ENCODE measurements around the gene CASTOR1.
A peak's percentile ranks its signal among the peaks of the same experiment; 100 is the strongest.

The CASTOR1 gene

DNA sequence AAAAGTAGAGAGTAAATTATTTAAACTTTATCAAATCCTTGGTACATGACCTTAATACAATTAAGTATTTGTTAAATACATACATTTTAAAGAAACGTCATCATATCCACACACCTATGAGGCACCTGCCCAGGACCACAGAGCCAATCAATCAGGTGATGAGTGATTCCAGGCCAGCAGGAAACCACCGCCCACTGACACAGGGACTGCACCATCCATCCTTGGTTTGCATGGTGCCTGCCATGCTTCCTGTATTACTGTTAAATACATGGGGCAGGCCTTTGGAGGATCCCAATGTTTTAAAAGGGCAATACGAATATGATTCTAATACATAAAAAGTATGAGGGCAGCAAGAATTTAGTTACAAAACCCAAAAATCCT, 44.4 kb upstream of the CASTOR1 start:
- H3K4me3 ChIP-seq (ENCODE audit: control insufficient read depth, low read depth, low read length): no peak overlapping the region
- TF ChIP-seq CTCF (IDR thresholded peaks at IDR 0.05; ENCODE audit: control insufficient read depth, insufficient read depth, low read depth, low read length, missing control alignments): no peak
- DNase-seq (ENCODE audit: low read depth): no peak

DNA sequence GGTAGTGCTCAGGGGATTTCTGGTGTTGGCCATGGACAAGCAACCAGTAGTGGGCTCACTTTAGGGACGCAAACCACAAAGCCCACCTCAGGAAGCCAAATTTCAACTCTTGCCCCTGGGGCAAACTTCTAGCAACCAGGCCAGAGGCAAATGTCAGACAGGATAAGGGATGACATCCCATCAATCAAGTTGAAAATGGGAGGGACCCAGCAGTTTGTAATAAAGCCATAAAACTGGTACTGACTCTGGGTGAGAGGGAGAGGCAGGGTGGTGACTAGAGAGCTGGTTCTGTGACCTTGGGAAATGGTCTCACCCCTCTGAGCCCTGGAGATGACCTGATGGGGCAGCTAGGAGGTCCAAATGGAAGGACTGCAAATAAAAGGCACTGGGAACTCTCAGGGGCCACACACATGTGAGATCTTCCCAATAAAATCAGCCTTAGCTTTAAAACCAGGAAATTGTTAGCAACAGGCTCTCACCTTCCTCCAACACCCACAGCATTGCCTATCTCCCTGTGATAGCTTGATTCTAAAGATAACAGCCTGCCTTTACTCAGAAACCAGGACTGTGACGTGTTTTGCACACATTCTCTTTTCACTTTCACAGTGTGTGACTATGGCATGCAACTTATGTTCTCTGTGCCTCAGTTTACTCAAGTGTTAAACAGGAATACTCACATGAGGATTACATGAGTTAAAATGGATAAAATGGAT, 43.8 kb upstream of the CASTOR1 start:
- TF ChIP-seq CTCF (IDR thresholded peaks at IDR 0.05; ENCODE audit: control insufficient read depth, insufficient read depth, low read depth, low read length, missing control alignments): no peak
- no peak overlapping the region for H3K4me3 ChIP-seq (ENCODE audit: control insufficient read depth, low read depth, low read length)
- no peak for DNase-seq (ENCODE audit: low read depth)

- no peak for DNase-seq (ENCODE audit: low read depth)
- no peak overlapping the region for H3K4me3 ChIP-seq (ENCODE audit: control insufficient read depth, low read depth, low read length)
- TF ChIP-seq CTCF (IDR thresholded peaks at IDR 0.05; ENCODE audit: control insufficient read depth, insufficient read depth, low read depth, low read length, missing control alignments): no peak
Observed at GRCh38 chr22:30332551-30332950, 43.2 kb upstream of the CASTOR1 start.

DNA sequence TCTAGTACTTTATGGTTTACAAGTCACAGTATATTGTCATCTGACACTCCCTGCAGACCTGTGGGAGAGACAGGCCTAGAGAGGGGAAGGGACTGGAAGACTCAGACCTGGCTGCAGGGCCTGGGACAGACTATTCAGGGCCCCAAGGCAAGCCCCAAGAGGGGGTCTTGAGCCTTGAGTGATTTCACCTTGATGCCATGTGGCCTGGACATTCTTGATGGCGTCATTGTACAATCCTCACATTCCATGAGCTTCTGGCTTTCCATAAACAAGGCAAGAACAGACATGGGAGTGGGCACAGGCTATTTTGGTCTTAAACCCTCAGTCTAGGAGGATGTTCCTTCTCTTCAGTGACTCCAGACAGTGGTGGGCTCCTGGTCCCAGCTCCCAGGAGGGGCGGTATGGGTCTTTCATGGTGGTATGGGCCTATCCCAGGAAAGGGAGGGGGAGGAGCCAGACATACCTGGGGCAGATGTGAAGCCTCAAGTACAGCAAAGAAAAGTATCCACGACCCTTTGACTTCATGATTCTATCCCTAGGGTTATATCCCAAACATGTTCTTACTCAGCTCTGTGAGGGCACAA, 39.3 kb upstream of the CASTOR1 start:
- no peak overlapping the region for H3K4me3 ChIP-seq (ENCODE audit: control insufficient read depth, low read depth, low read length)
- no peak for TF ChIP-seq CTCF (IDR thresholded peaks at IDR 0.05; ENCODE audit: control insufficient read depth, insufficient read depth, low read depth, low read length, missing control alignments)
- DNase-seq (ENCODE audit: low read depth): no peak

DNA sequence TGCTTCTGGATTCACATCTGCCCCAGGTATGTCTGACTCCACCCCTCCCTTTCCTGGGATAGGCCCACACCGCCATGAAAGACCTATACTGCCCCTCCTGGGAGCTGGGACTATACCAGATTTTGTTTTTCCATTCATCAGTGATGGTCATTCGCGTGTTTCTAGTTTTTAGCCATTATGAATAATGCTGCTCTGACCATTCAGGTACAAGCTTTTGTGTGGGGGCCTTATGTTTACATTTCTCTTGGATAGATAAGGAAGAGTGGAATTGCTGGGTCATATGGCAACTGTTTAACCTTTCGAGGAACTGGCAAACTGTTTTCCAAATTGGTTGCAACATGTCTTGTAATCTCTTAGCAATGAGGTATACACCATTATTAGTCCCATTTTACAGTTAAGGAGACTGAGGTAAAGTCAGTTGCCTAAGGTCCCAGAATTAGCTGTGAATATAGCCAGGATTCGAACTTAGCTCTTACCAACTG, 38.6 kb upstream of the CASTOR1 start:
- DNase-seq (ENCODE audit: low read depth): no peak
- no peak for TF ChIP-seq CTCF (IDR thresholded peaks at IDR 0.05; ENCODE audit: control insufficient read depth, insufficient read depth, low read depth, low read length, missing control alignments)
- H3K4me3 ChIP-seq (ENCODE audit: control insufficient read depth, low read depth, low read length): no peak overlapping the region

- TF ChIP-seq CTCF (IDR thresholded peaks at IDR 0.05; ENCODE audit: control insufficient read depth, insufficient read depth, low read depth, low read length, missing control alignments): no peak
- no peak for DNase-seq (ENCODE audit: low read depth)
- peak within 1 kb of the TSS; percentile 79 for H3K4me3 ChIP-seq (ENCODE audit: control insufficient read depth, low read depth, low read length)
Observed at GRCh38 chr22:30326706-30327362, 37.5 kb upstream of the CASTOR1 start, which contains the start of gene TBC1D10A. TBC1D10A (minus strand) TSS chr22:30326941; CDS start chr22:30326881, 60 bp downstream.
